Bone marrow (tissue), 2 donors: Measurements from ENCODE around the gene PHF12.

Source experiments
- DNase-seq, 2 donors: peaks; one replicate each; lab custom pipeline; 2025; lab: John Stamatoyannopoulos, UW

Gene PHF12

DNA sequence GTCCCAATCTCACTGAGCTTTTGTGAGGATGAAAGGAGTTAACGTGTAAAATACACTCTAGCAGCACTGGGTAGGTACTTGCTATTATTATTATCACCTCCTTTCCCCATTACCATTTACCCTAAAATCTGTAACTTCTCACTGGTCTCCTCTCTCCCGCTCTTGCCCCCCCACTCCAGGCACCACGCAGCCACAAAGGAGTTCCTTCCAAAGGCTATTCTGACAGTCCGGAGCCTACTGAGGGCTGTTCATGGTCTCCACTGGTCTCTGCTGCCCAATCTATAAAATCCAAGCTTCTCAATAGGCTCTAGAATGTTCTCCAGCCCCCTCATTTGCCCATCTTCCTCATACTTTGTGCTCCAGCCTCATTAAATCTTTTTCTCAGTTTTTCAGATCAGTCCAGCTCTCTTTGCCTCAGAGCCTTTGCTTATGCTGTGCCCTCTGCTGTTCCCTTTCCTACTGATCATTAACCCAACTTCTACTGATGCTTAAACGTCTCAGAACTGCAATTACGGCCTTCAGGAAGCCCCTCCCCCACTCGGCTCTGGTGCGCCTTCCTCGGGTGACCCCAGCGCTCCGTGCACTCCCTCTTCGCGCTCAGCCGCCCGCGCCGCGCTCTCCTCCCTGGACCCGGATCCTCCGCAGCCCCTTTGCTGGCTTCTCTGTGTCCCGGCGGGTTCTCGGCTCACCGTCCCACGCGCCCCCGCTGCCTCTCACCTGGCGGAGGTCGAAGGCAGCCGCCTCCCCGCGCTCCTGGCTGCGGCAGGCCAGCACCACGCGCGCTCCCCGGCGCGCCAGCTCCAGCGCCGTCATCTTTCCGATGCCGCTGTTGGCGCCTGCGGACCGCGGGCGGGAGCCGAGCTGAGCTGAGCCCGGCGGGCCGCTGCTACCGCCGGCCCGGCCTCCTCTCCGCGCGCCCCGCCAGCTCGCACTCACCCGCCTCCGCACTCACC lies 49.2 kb downstream of the PHF12 start:
- peak in 1 of 2 donors; percentile 5 for DNase-seq

DNA sequence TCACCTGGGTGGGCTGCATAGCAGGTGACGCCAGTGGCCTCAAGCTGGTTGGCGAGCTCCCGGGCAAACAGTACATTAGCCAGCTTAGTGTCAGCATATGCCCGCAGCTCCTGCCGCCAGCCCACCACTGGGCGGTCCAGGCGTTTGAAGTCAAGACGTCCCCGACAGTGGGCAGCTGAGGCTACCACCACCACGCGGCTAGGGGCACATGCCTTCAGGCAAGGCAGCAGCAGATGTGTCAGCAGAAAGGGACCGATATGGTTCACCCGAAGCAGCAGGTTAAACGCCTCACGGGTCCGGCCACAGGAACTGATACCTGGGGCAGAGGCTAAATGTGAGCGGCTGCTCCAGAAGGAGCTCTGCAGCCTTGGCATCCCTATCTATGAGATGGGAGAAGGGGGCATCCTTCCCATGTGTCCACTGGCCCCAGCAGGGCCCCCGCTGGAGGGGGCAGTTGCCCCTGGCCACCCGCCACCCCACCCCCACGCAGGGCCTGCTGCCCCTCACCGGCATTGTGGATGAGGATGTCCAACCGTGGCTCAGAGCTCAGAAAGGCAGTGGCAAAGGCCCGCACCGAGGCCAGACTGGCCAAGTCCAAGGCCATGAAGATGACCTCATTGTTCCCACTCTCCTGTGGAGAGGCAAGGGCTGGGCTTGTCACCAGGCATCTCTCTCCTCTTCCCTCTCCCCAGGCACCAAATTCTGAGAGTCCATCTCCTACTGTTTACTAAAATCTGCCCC lies 50.2 kb downstream of the PHF12 start:
- DNase-seq = no peak

DNA sequence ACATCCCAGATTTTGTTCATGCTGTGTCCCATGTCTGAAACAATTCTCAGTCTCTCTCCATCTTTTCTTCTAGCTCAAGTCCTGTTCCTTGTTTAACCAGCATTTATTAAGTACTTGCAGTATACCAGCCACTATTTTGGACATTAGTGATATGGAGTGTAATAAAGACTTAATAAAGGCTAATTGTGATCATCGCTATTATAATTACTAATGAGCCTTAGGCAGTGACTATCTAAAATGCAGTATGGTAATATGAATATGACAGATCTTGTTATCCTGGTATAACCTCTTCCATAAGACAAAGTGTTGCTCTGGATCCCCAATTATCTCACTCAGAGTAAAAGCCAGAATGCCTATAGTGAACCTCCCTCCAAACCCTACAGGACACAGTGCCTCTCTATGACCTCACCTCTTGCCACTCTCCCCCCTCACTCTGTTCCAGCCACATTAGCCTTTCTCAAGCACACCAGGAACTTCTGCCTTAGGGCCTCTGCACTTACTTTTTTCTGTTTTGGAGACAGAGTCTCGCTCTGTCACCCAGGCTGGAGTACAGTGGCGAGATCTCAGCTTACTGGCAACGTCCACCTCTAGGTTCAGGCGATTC lies 52.0 kb downstream of the PHF12 start:
- no peak for DNase-seq

DNA sequence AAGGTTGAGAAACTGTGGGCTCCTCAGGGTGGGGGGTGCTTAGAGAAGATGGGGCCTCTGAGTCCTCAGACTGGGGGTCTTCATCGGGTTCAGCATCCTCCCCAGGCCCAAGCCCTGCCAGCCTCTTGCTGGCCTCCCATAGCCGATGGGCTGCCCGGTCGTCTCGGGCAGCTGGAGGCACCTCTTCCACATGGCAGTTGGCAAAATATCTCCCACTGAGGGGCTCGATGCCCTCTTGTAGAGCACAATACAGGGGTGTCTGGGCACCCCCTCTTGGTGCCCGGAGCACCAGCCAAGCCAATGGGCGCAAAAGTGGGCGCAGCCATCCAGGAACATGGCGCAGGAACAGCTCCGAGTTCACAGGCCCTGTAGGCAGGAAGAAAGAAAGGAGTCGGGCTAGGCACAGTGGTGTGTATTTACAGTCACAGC lies 52.8 kb downstream of the PHF12 start:
- no peak for DNase-seq

DNA sequence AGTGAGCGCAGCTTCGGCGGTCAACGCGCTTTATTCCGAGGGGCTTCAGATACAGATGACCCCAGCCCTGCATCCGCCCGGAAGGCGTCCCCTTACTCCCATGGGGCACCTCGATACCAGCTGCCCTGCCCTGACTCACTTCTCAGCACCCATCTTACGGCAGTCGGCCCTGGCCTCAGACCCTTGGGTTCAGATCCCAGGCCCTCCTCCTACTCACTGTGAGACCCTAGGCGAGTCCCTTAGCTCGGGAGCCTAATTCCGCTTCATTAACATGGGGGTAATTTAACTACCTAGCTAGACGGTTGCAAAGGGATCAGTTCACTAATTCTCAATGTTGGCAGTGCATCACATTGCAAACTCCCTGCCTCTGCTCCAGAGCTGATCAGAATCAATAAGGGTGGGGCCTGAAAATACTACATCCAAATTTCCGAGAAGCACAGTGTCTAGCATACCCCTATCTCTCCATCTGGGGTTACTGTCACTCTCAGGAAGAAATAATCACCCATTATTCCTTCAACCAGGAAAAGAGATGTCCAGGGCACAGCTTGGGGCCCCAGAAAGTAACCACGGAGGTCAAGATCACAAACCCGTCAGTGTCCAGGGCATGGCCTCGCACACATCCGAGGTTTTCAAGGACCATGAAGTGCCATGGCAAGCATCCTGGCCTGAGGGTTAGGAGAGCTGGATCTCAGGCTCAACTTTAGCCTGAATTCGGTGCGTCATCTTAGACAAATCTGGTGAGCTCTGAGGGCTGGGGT lies 53.4 kb downstream of the PHF12 start:
- no peak for DNase-seq

DNA sequence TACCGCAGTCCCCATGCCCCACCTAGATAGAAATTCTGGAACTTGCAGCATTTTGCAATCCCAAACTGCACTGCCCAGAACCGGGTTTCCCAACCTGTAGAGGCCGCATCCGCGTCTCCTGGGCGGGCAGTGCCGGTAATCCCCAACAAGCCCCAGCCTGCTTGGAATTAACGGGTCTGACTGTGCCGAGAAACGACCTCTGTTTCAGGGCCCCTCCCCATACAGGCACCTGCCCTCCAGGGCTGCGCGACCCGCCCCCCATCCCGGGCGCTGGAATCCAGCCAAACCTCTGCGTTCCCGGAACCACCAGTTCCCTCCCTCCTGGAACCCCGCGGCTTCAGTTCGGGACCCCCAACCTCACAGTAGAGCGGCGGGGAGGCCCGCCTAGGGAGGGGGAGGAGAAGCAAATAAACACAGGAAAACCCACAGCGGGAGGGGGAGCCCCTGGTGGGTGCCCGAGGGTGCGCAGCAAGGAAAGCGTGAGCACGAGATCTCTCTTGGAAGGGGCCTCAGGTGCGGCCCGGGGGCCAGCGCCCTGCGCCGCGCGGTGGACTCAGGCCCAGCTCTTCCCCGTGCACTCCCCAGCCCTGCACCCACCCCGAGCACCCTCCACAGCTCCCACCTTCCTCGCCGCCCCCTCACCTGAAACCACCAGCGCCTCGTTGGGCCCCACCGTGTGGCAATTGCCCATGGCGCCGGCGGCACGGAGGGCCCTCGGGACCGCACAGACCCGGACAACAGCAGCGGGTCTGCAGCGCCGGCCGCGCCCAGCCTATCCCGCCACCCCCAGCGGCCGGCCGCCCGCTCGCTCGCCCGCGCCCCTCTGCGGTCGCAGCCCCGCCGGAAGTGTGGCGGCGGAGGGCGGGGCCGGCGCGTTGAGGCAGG lies 54.2 kb downstream of the PHF12 start, which contains the start of gene FLOT2:
Gene FLOT2, minus strand, starts transcription at position 850 of the 885 bp plus-strand sequence. Its CDS starts 159 bp downstream, at position 691.
- DNase-seq = peak; percentile 21 to 29

GRCh38 chr17:28896491-28896883 lies 54.8 kb downstream of the PHF12 start:
- no peak for DNase-seq

GRCh38 chr17:28895794-28896447 lies 55.4 kb downstream of the PHF12 start:
- DNase-seq = no peak

- DNase-seq = peak in 1 of 2 donors; percentile 10
Measured at GRCh38 chr17:28893248-28894183, 57.8 kb downstream of the PHF12 start.

DNA sequence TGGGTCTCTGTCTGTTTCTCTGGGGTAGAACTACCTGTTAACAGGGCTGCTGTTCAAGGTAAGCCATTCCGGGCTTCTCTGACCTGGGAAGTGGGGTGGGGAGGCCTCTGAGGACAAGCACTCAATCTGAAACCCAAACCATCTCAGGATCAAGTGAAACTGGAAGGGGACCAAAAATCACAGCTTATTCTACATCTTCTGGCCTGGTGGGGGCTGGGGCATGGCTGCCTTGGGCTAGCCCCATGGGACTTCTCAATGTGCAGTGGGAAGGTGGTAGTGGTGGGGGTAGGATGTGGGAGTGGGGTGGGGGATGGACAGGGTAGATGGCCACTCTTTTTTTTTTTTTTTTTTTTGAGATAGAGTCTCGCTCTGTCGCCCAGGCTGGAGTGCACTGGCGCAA lies 59.3 kb downstream of the PHF12 start:
- no peak for DNase-seq

GRCh38 chr17:28891201-28891600 lies 60.1 kb downstream of the PHF12 start:
- no peak for DNase-seq

GRCh38 chr17:28889996-28890395 lies 61.3 kb downstream of the PHF12 start:
- DNase-seq = no peak

DNA sequence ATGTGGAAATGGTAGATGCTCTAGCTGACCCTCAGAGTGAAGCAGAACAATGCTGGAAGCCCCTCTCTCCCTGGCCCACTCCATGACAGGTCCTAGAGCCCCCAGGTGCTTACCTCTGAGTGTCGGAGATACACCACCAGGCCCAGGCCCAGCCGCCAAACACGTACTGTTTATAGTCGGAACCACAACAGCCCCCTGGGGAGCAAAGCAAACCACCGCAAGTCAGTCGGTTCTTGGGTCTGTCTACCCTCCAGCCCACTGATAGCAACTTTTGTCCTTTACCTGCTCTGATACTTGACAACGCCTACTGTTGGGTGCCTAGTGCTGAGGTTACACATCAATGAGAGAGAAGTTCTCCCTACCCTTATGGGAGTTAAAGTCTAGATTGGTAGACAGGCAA lies 62.5 kb downstream of the PHF12 start:
- no peak for DNase-seq

DNA sequence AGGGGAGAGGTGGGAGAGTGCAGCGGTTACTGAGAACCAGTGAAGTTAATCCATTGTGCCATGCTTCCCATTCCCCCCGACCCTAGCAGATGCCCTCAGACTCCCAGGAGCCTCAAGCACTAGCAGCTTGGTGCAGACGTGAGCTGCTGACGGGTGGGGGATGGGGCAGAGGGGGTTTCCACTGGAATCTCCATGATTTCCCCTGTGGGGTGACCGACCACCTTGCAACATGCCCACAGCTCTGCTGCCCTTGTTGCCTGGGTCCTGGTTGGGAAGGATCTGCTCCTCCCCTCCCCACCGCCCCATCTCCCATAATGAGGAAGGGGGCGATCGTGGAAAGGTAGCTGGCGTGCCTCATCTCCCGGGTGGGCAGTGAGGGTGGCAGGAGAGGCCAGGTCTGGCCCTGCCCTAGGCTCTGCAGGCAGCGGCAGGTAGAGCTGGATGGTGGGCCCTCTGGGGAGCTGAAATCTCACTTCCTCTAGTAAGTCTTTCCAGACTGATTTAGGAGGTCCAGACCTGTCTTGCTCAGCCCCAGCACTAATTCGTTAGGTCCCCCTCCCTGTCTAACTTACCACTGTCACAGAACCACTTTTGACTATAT lies 63.3 kb downstream of the PHF12 start:
- no peak for DNase-seq

GRCh38 chr17:28885951-28886350 lies 65.4 kb downstream of the PHF12 start:
- DNase-seq = no peak

GRCh38 chr17:28885363-28885762 lies 66.0 kb downstream of the PHF12 start:
- DNase-seq = no peak

- DNase-seq = no peak
Measured at GRCh38 chr17:28883967-28884702, 67.2 kb downstream of the PHF12 start.
